HL-60 (cell line): Measurements from ENCODE around the gene EGR4.
A peak's percentile ranks its signal among the peaks of the same experiment; 100 is the strongest.

Experiments used
- POLR2AphosphoS5 ChIP-seq: IDR thresholded peaks from 2 replicates; pipeline ENCODE4 v1.6.1; 2012; ENCODE audit warnings: low read depth
- SPI1 ChIP-seq: IDR thresholded peaks from 2 replicates; pipeline ENCODE4 v1.6.1; 2012; ENCODE audit warnings: low read depth, mild to moderate bottlenecking, borderline replicate concordance
- TF ChIP-seq, protein P1 (sequence below): IDR thresholded peaks from one replicate; pipeline ENCODE4 v1.5.1; 2011; ENCODE audit warnings: low read length, control low read depth, inconsistent platforms; ENCODE audit not compliant: insufficient read depth
- TF ChIP-seq, protein P2 (sequence below): IDR thresholded peaks from 2 replicates; pipeline ENCODE4 v1.6.1; 2012; ENCODE audit warnings: low read depth; ENCODE audit not compliant: insufficient replicate concordance

GRCh38 chr2:73253400-73253799 is 39.9 kb downstream of the EGR4 start:
- TF ChIP-seq, protein P1, sequence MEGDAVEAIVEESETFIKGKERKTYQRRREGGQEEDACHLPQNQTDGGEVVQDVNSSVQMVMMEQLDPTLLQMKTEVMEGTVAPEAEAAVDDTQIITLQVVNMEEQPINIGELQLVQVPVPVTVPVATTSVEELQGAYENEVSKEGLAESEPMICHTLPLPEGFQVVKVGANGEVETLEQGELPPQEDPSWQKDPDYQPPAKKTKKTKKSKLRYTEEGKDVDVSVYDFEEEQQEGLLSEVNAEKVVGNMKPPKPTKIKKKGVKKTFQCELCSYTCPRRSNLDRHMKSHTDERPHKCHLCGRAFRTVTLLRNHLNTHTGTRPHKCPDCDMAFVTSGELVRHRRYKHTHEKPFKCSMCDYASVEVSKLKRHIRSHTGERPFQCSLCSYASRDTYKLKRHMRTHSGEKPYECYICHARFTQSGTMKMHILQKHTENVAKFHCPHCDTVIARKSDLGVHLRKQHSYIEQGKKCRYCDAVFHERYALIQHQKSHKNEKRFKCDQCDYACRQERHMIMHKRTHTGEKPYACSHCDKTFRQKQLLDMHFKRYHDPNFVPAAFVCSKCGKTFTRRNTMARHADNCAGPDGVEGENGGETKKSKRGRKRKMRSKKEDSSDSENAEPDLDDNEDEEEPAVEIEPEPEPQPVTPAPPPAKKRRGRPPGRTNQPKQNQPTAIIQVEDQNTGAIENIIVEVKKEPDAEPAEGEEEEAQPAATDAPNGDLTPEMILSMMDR, result no peak
- TF ChIP-seq POLR2AphosphoS5, result peak; percentile 32; the same call in 1 of the 2 replicates
- TF ChIP-seq SPI1, result no peak
- TF ChIP-seq, protein P2, sequence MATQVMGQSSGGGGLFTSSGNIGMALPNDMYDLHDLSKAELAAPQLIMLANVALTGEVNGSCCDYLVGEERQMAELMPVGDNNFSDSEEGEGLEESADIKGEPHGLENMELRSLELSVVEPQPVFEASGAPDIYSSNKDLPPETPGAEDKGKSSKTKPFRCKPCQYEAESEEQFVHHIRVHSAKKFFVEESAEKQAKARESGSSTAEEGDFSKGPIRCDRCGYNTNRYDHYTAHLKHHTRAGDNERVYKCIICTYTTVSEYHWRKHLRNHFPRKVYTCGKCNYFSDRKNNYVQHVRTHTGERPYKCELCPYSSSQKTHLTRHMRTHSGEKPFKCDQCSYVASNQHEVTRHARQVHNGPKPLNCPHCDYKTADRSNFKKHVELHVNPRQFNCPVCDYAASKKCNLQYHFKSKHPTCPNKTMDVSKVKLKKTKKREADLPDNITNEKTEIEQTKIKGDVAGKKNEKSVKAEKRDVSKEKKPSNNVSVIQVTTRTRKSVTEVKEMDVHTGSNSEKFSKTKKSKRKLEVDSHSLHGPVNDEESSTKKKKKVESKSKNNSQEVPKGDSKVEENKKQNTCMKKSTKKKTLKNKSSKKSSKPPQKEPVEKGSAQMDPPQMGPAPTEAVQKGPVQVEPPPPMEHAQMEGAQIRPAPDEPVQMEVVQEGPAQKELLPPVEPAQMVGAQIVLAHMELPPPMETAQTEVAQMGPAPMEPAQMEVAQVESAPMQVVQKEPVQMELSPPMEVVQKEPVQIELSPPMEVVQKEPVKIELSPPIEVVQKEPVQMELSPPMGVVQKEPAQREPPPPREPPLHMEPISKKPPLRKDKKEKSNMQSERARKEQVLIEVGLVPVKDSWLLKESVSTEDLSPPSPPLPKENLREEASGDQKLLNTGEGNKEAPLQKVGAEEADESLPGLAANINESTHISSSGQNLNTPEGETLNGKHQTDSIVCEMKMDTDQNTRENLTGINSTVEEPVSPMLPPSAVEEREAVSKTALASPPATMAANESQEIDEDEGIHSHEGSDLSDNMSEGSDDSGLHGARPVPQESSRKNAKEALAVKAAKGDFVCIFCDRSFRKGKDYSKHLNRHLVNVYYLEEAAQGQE, result no peak
